K562 (cell line): ENCODE data around the gene MRPL41. TPM values are rescaled to one million over a fixed set of nuclear protein-coding genes. Genes with fewer than 3 reads are reported as not detected.
A peak's percentile ranks its signal among the peaks of the same experiment; 100 is the strongest.

Source experiments
- ATAC-seq: fragments of 200-7000 bp; cut with Tn5 transposase; 3 replicates; pipeline ENCODE4 v1.9.1; 2020; ENCODE audit warnings: moderate library complexity
- BruUV-seq: library from RNA; stranded (reverse); fragments of 400-500 nt; replicated peaks from 2 replicates; lab custom pipeline; 2021; lab: Mats Ljungman, UMichigan
- CTCF ChIA-PET: fragments of 300-600 bp; formaldehyde crosslinking; extraction: SDS; loops from one replicate; lab custom pipeline; 2021; ENCODE audit warnings: low intra/inter-chr PET ratio; lab: Yijun Ruan, JAX
- POLR2A ChIA-PET: fragments of 300-600, 350-650 bp; sonication (Branson Sonifier 250); formaldehyde crosslinking; extraction: SDS; loops from one replicate; lab custom pipeline; 2021; ENCODE audit warnings: antibody characterized with exemption, inconsistent platforms; lab: Yijun Ruan, JAX
- DNase-seq, 4 experiments: peaks; one replicate each; pipeline versions ENCODE4 v3.0.0 to v3.0.0-alpha.2; 2011 to 2018; ENCODE audit warnings: low spot score in 3 of 4, mixed read lengths in 3 of 4; ENCODE audit errors: extremely low read depth in 1 of 4
- FAIRE-seq: peaks from 2 replicates; lab custom pipeline; 2011; peaks lifted over from hg19 to GRCh38; lab: Jason Lieb, UNC
- H2AFZ ChIP-seq: 2 replicates; pipeline ENCODE4 v1.6.0; 2011; ENCODE audit warnings: low read depth, low read length, control low read depth, inconsistent platforms
- H3K27ac ChIP-seq: fragments of 200-600 bp; 3 replicates; pipeline ENCODE4 v1.8.0; 2011; ENCODE audit warnings: low read depth, mild to moderate bottlenecking, control low read depth, inconsistent platforms, low read length, moderate library complexity, mixed read lengths; ENCODE audit errors: extremely low read depth
- H3K27me3 ChIP-seq, 2 experiments: fragments of 300-600 bp in 1 of 2; 2 replicates in 1 of 2; 3 replicates in 1 of 2; pipeline versions ENCODE4 v1.6.0 to v1.8.0; 2011; ENCODE audit warnings: inconsistent platforms in 2 of 2, low read length in 2 of 2, mild to moderate bottlenecking in 1 of 2, mixed read lengths in 1 of 2, moderate library complexity in 1 of 2; ENCODE audit not compliant: control insufficient read depth in 2 of 2, insufficient read depth in 2 of 2
- H3K36me3 ChIP-seq: fragments of 300-600 bp; 3 replicates; pipeline ENCODE4 v1.8.0; 2011; ENCODE audit warnings: mild to moderate bottlenecking, low read length, inconsistent platforms; ENCODE audit not compliant: control insufficient read depth, insufficient read depth
- H3K4me1 ChIP-seq, 2 experiments: fragments of 200-600 bp in 1 of 2; replicated peaks in 1 of 2; 2 replicates in 1 of 2; 3 replicates in 1 of 2; pipeline versions ENCODE4 v1.5.1 to v1.8.0; 2011; ENCODE audit warnings: inconsistent platforms in 2 of 2, low read length in 2 of 2, mild to moderate bottlenecking in 1 of 2, mixed read lengths in 1 of 2, moderate library complexity in 1 of 2; ENCODE audit not compliant: control insufficient read depth in 2 of 2, insufficient read depth in 2 of 2
- H3K4me2 ChIP-seq: 2 replicates; pipeline ENCODE4 v1.6.1; 2011; ENCODE audit warnings: low read length, control low read depth, inconsistent platforms, mixed read lengths; ENCODE audit not compliant: insufficient read depth
- H3K4me3 ChIP-seq: fragments of 200-600 bp; sonication (generic), shearing (Covaris generic); 2 replicates; pipeline ENCODE4 v1.5.1; 2016; ENCODE audit warnings: control low read depth, inconsistent platforms
- H3K79me2 ChIP-seq: fragments of 200-600 bp; 3 replicates; pipeline ENCODE4 v1.8.0; 2011; ENCODE audit warnings: low read length, inconsistent platforms; ENCODE audit not compliant: control insufficient read depth, insufficient read depth
- H3K9ac ChIP-seq, 2 experiments: 2 replicates each; pipeline versions ENCODE4 v1.6.0 to v1.6.1; 2011; ENCODE audit warnings: low read depth in 2 of 2, low read length in 2 of 2, control low read depth in 1 of 2, inconsistent platforms in 1 of 2, mild to moderate bottlenecking in 1 of 2, mixed read lengths in 1 of 2; ENCODE audit not compliant: insufficient read depth in 1 of 2
- H3K9me1 ChIP-seq: one replicate; pipeline ENCODE4 v1.6.0; 2011; ENCODE audit warnings: inconsistent platforms, mild to moderate bottlenecking, low read length, moderate library complexity; ENCODE audit not compliant: control insufficient read depth, insufficient read depth
- H3K9me3 ChIP-seq: replicated peaks from 2 replicates; pipeline ENCODE4 v1.5.1; 2011; ENCODE audit warnings: low read depth, low read length, inconsistent platforms; ENCODE audit not compliant: control insufficient read depth, insufficient read depth
- H4K20me1 ChIP-seq: replicated peaks from 2 replicates; pipeline ENCODE4 v1.6.1; 2011; ENCODE audit warnings: low read length, inconsistent platforms, mixed read lengths; ENCODE audit not compliant: control insufficient read depth, insufficient read depth
- CEBPG ChIP-seq, 3 experiments: fragments of 200-800 bp in 1 of 3; sonication (Bioruptor generic) in 1 of 3; sonication (generic) in 1 of 3; formaldehyde crosslinking in 1 of 3; IDR thresholded peaks in 2 of 3; conservative IDR thresholded peaks in 1 of 3; 2 replicates each; pipeline versions ENCODE4 v1.6.1 to v1.8.0; 2016 to 2022; ENCODE audit warnings: missing compliant biosample characterization in 2 of 3, missing genetic modification characterization in 2 of 3, mild to moderate bottlenecking in 1 of 3, missing genetic modification reagents in 1 of 3
- JUNB ChIP-seq: fragments of 450-650 bp; formaldehyde crosslinking; conservative IDR thresholded peaks from 2 replicates; pipeline ENCODE4 v1.4.0; 2020; ENCODE audit warnings: mild to moderate bottlenecking
- KLF10 ChIP-seq: fragments of 250-450 bp; sonication (Bioruptor Pico); IDR thresholded peaks from 2 replicates; pipeline ENCODE4 v1.6.1; 2021; ENCODE audit warnings: matching md5 sums
- ZNF165 ChIP-seq: fragments of 250-450 bp; sonication (Bioruptor Pico); IDR thresholded peaks from 2 replicates; pipeline ENCODE4 v1.4.0; 2020; ENCODE audit warnings: borderline replicate concordance
- ZNF445 ChIP-seq: fragments of 250-450 bp; sonication (Bioruptor Pico); IDR thresholded peaks from 2 replicates; pipeline ENCODE4 v1.4.0; 2020; ENCODE audit warnings: low read depth, mild to moderate bottlenecking, moderate library complexity
- WGBS: fragments of 100-300 bp; shearing (Covaris generic); methylation state at CpG from one replicate; pipeline ENCODE4 v1.1.6; 2016; ENCODE audit warnings: low coverage, mixed read lengths; ENCODE audit not compliant: insufficient coverage; ENCODE audit errors: missing lambda C conversion rate; 5-methylcytosine and 5-hydroxymethylcytosine counted together
- in situ Hi-C: fragments of 300-500 bp; cut with MboI; formaldehyde crosslinking; loops from 4 replicates; pipeline ENCODE4 v1.15.0; 2018; ENCODE audit warnings: inconsistent platforms, mixed read lengths
- intact Hi-C: fragments of 100-400 bp; cut with micrococcal nuclease; formaldehyde crosslinking; loops from 2 replicates; pipeline ENCODE4 v1.14.2; 2022
- polyA plus RNA-seq, 8 experiments: library from polyadenylated mRNA; depleted of rRNA in 4 of 8; stranded (reverse) in 5 of 8; unstranded in 3 of 8; fragments of >200 nt; fragmentation: Nextera tagmentation in 2 of 8; fragmentation: Illumina TruSeq in 1 of 8; extraction: Ambion mirVana in 2 of 8; extraction: Trizol in 1 of 8; gene quantifications; 2 replicates each; pipeline versions ENCODE4 v1.2.1 to v1.2.3, GENCODE V29; 2011 to 2014; ENCODE audit warnings: inconsistent platforms in 1 of 8, missing spikeins in 1 of 8
- total RNA-seq, 7 experiments: library from RNA; depleted of rRNA in 6 of 7; stranded (reverse); fragments of >200 nt in 6 of 7; fragmentation: Illumina TruSeq in 2 of 7; extraction: Trizol in 2 of 7; gene quantifications; 2 replicates each; pipeline versions ENCODE4 v1.2.1 to v1.2.3, GENCODE V29; 2011 to 2021; ENCODE audit warnings: low replicate concordance in 1 of 7
- TF ChIP-seq, protein P1 (sequence below): fragments of 250-450 bp; sonication (Bioruptor Pico); IDR thresholded peaks from 2 replicates; pipeline ENCODE4 v1.5.0; 2020; ENCODE audit warnings: mild to moderate bottlenecking

Gene MRPL41
- total and polyA plus RNA-seq, 9 of the 15 experiments (the other 6 are each of a cell fraction or from before 2014, with no cell fraction given) = 2.6 to 259 (median 21.6) TPM

GRCh38 chr9:137583347-137583746, 31.7 kb downstream of the MRPL41 start:
- H3K36me3 ChIP-seq = peaks cover 83% of the 10 kb centered on the region; the same call in 2 of the 3 replicates
- intact Hi-C loops (loop anchor here (10.0 kb wide), 1 partner anchor 91 kb away; no protein-coding TSS in a partner anchor), in situ Hi-C loops (no loop called here)
- 84% methylated on average over 11 of the region's 14 CpGs for WGBS
- no peak for ATAC-seq
- H3K79me2 ChIP-seq = peaks cover 15% of the 10 kb centered on the region
- H3K4me2 ChIP-seq = no peak overlapping the region
- no peak overlapping the region for H2AFZ ChIP-seq
- TF ChIP-seq KLF10 (no peak), JUNB (CRISPR knock-in tag) (no peak), ZNF165 (CRISPR knock-in tag) (no peak), CEBPG (CRISPR knock-in tag; IDR thresholded peaks at IDR 0.05) (no peak), CEBPG (tag; conservative IDR thresholded peaks at IDR 0.05 in 1 of 2, IDR thresholded peaks at IDR 0.05 in 1 of 2) (no peak), ZNF445 (CRISPR knock-in tag) (no peak)
- TF ChIP-seq, protein P1, sequence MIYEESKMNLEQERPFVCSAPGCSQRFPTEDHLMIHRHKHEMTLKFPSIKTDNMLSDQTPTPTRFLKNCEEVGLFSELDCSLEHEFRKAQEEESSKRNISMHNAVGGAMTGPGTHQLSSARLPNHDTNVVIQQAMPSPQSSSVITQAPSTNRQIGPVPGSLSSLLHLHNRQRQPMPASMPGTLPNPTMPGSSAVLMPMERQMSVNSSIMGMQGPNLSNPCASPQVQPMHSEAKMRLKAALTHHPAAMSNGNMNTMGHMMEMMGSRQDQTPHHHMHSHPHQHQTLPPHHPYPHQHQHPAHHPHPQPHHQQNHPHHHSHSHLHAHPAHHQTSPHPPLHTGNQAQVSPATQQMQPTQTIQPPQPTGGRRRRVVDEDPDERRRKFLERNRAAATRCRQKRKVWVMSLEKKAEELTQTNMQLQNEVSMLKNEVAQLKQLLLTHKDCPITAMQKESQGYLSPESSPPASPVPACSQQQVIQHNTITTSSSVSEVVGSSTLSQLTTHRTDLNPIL (CRISPR knock-in tag) = no peak
- no peak for FAIRE-seq
- ChIA-PET CTCF (interaction anchor here (0.8 to 1.2 kb wide), 2 partner anchors 29 to 189 kb away, joined by 3 read pairs; no protein-coding TSS in a partner anchor), POLR2A (interaction anchor here (0.5 to 0.6 kb wide), 2 partner anchors 703 to 805 kb away, joined by 3 to 4 read pairs; no protein-coding TSS in a partner anchor)
- no peaks in the 10 kb centered on the region for H3K27me3 ChIP-seq
- no peaks in the 10 kb centered on the region for H3K9me3 ChIP-seq
- no peak overlapping the region for H3K27ac ChIP-seq
- peaks cover 9% of the 10 kb centered on the region; the same call in 1 of the 2 replicates for H4K20me1 ChIP-seq
- no TSS peak for BruUV-seq
- peaks cover 8% of the 10 kb centered on the region for H3K9me1 ChIP-seq
- DNase-seq = no peak
- H3K4me1 ChIP-seq = peaks cover 6 to 65% of the 10 kb centered on the region in 2 experiments; a peak in 4 of 5 replicates
- no peak overlapping the region for H3K4me3 ChIP-seq
- H3K9ac ChIP-seq = peak overlapping the region in 1 of 2 experiments; percentile 83; a peak in 2 of 4 replicates
